HEK293 (cell line): ENCODE data around the gene DCC.

Experiments
- BCL11B ChIP-seq: fragments of 450-650 bp; formaldehyde crosslinking; IDR thresholded peaks from 2 replicates; pipeline ENCODE4 v1.5.1; 2016; ENCODE audit warnings: low read depth, missing biosample characterization, missing genetic modification characterization
- BCL6B ChIP-seq: fragments of 450-650 bp; formaldehyde crosslinking; IDR thresholded peaks from 2 replicates; pipeline ENCODE4 v1.5.1; 2017; ENCODE audit warnings: missing biosample characterization, missing genetic modification characterization
- CTCF ChIP-seq: fragments of 450-650 bp; formaldehyde crosslinking; IDR thresholded peaks from 2 replicates; pipeline ENCODE4 v1.5.1; 2016; ENCODE audit warnings: missing biosample characterization, missing genetic modification characterization
- HOXA7 ChIP-seq: sonication (generic); formaldehyde crosslinking; IDR thresholded peaks from 2 replicates; pipeline ENCODE4 v1.8.1; 2022; ENCODE audit warnings: missing genetic modification reagents, borderline replicate concordance
- REPIN1 ChIP-seq: fragments of 450-650 bp; formaldehyde crosslinking; IDR thresholded peaks from 2 replicates; pipeline ENCODE4 v1.5.1; 2017; ENCODE audit warnings: missing biosample characterization, missing genetic modification characterization, low read depth
- REST ChIP-seq: fragments of 450-650 bp; formaldehyde crosslinking; IDR thresholded peaks from 2 replicates; pipeline ENCODE4 v1.5.1; 2016; ENCODE audit warnings: missing biosample characterization, missing genetic modification characterization
- ZNF133 ChIP-seq: fragments of 450-650 bp; formaldehyde crosslinking; IDR thresholded peaks from 2 replicates; pipeline ENCODE4 v1.5.1; 2016; ENCODE audit warnings: missing biosample characterization, missing genetic modification characterization
- ZNF266 ChIP-seq: fragments of 450-650 bp; formaldehyde crosslinking; IDR thresholded peaks from 2 replicates; pipeline ENCODE4 v1.5.1; 2016; ENCODE audit warnings: missing biosample characterization, missing genetic modification characterization, low read depth
- ZNF274 ChIP-seq, 2 experiments: fragments of 200-500 bp in 1 of 2; fragments of 450-650 bp in 1 of 2; sonication (Bioruptor generic) in 1 of 2; formaldehyde crosslinking in 1 of 2; IDR thresholded peaks; 2 replicates each; pipeline versions ENCODE4 v1.5.1 to v1.6.1; 2014 to 2016; ENCODE audit warnings: borderline replicate concordance in 1 of 2, inconsistent platforms in 1 of 2, low read length in 1 of 2, missing biosample characterization in 1 of 2, missing genetic modification characterization in 1 of 2
- ZNF324 ChIP-seq: fragments of 450-650 bp; formaldehyde crosslinking; IDR thresholded peaks from 2 replicates; pipeline ENCODE4 v1.5.1; 2016; ENCODE audit warnings: missing biosample characterization, missing genetic modification characterization
- ZNF416 ChIP-seq: fragments of 450-650 bp; formaldehyde crosslinking; IDR thresholded peaks from 2 replicates; pipeline ENCODE4 v1.5.1; 2016; ENCODE audit warnings: missing biosample characterization, missing genetic modification characterization
- ZSCAN30 ChIP-seq: fragments of 450-650 bp; IDR thresholded peaks from 2 replicates; pipeline ENCODE4 v1.5.1; 2018; ENCODE audit warnings: missing biosample characterization, mild to moderate bottlenecking, missing genetic modification characterization, moderate library complexity

- no peak for TF ChIP-seq ZNF324
- TF ChIP-seq CTCF (tag by site-specific recombination), result no peak
- no peak for TF ChIP-seq REST (tag by site-specific recombination)
- no peak for TF ChIP-seq BCL6B (tag by site-specific recombination)
- TF ChIP-seq ZSCAN30 (tag by site-specific recombination), result no peak
- no peak for TF ChIP-seq BCL11B
- no peak for TF ChIP-seq REPIN1
- TF ChIP-seq ZNF133 (tag by site-specific recombination), result no peak
- TF ChIP-seq ZNF416, result no peak
- TF ChIP-seq ZNF274 (IDR thresholded peaks at IDR 0.05; ENCODE audit: low read length), result no peak
- no peak for TF ChIP-seq ZNF274 (tag by site-specific recombination; IDR thresholded peaks at IDR 0.05; ENCODE audit: borderline replicate concordance)
- no peak for TF ChIP-seq HOXA7
- TF ChIP-seq ZNF266 (tag by site-specific recombination), result no peak
Measured at GRCh38 chr18:53458268-53458667, 1118.3 kb downstream of the DCC start.
